Measurements from ENCODE around the gene ARHGEF17.

DNA sequence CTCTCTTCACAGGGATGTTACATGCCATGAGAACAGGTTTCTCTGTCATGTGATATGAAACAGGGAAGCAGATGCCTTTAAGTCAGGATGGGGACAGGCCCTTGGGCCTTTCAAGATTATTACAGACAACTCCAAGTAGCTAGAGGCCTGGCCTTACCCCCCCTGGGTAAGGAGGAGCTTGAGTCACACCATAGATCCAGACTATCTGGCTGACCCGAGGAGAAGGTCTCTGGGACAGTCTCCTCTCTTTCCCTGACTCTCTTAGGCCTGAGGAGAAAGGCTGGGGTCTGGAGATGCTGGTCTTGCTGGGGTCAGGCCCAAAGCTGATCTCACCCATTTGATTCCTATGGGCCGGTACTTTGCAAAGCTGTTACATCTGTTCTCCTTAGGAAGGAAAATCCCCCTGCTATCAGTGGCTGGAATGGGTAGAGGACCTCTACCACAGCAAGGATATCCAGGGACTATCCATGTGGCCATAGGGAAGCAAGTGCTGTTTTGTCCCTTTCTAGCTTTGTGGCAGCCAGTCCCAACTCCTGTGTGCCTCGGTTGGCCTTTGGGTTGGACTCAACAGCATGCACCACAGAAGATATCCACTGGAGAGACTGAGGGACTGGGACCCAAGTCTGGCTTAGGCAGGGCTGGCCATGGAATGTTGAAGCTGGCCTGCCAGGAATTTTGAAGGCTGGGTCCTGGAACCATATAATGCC is 93.3 kb downstream of the ARHGEF17 start:
- TF ChIP-seq YY1 (IDR thresholded peaks at IDR 0.05; ENCODE audit: insufficient read depth, insufficient read length) = no peak
- TF ChIP-seq ZNF274 (IDR thresholded peaks at IDR 0.05; ENCODE audit: low read depth, low read length) = no peak
- TF ChIP-seq SUZ12 (IDR thresholded peaks at IDR 0.05; ENCODE audit: extremely low read depth, insufficient read depth, insufficient read length) = no peak
